Measurements from ENCODE around the gene ADAMTS1.

- TF ChIP-seq CTCF (IDR thresholded peaks at IDR 0.05; ENCODE audit: low read depth, low read length) (no peak), MAX (IDR thresholded peaks at IDR 0.05; ENCODE audit: low read depth, low read length) (no peak), POLR2A (IDR thresholded peaks at IDR 0.05; ENCODE audit: extremely low read depth, insufficient read length) (no peak), MYC (IDR thresholded peaks at IDR 0.05; ENCODE audit: low read depth, low read length) (no peak)
These were observed 12.2 kb downstream of the ADAMTS1 start for GRCh38 chr21:26833011-26833410.
